Naive thymus-derived CD4-positive, alpha-beta T cell (primary cell): Measurements from ENCODE around the gene RGS17. TPM values are rescaled to one million over a fixed set of nuclear protein-coding genes. Genes with fewer than 3 reads are reported as not detected.
"Not testable (repeated sequence)": the region's sequence is repeated elsewhere in the genome, so short reads cannot be mapped to it uniquely, and the experiment has no call there.

Experiments
- ATAC-seq: fragments of 150-1000 bp; cut with Tn5 transposase; 2 replicates; pipeline ENCODE4 v1.10.0; 2021; ENCODE audit warnings: mild to moderate bottlenecking, moderate library complexity
- CTCF ChIA-PET: fragments of 350-600 bp; sonication (Branson Sonifier 250); formaldehyde crosslinking; loops from one replicate; lab custom pipeline; 2021; ENCODE audit warnings: antibody characterized with exemption; lab: Charles Lee
- POLR2A ChIA-PET: fragments of 350-600 bp; sonication (Branson Sonifier 250); formaldehyde crosslinking; loops from one replicate; lab custom pipeline; 2021; ENCODE audit warnings: antibody characterized with exemption, inconsistent platforms; lab: Charles Lee
- DNase-seq, 9 donors: peaks; one replicate each; pipeline versions ENCODE4 v3.0.0 to v3.0.0-alpha.2; 2020 to 2022; ENCODE audit warnings: mixed read lengths in 1 of 9
- H3K27ac ChIP-seq: one replicate; pipeline ENCODE4 v1.7.0; 2013; ENCODE audit warnings: mild to moderate bottlenecking, low read depth, low read length, moderate library complexity
- H3K27me3 ChIP-seq, 2 donors: one replicate each; pipeline ENCODE4 v1.7.0; 2013; ENCODE audit warnings: low read length in 2 of 2, mild to moderate bottlenecking in 2 of 2, moderate library complexity in 2 of 2; ENCODE audit not compliant: control insufficient read depth in 2 of 2, insufficient read depth in 2 of 2
- H3K36me3 ChIP-seq, 3 experiments: 1 replicate in 2 of 3; 2 replicates in 1 of 3; pipeline ENCODE4 v1.7.0; 2013; ENCODE audit warnings: low read length in 3 of 3, mild to moderate bottlenecking in 3 of 3, moderate library complexity in 1 of 3; ENCODE audit not compliant: insufficient read depth in 3 of 3, control insufficient read depth in 2 of 3
- H3K4me1 ChIP-seq, 2 donors: one replicate each; pipeline ENCODE4 v1.7.0; 2013; ENCODE audit warnings: low read length in 2 of 2, mild to moderate bottlenecking in 2 of 2, moderate library complexity in 1 of 2; ENCODE audit not compliant: control insufficient read depth in 2 of 2, insufficient read depth in 2 of 2
- H3K4me3 ChIP-seq: 2 replicates; pipeline ENCODE4 v1.7.0; 2013; ENCODE audit warnings: mild to moderate bottlenecking, low read length
- H3K9me3 ChIP-seq, 3 experiments: 1 replicate in 2 of 3; 2 replicates in 1 of 3; pipeline ENCODE4 v1.7.0; 2013; ENCODE audit warnings: low read length in 3 of 3; ENCODE audit not compliant: control insufficient read depth in 2 of 3
- H3K27ac Mint-ChIP-seq, 9 donors: one replicate each; pipeline ENCODE4 v1.8.0; 2020 to 2022; ENCODE audit warnings: mixed read lengths in 9 of 9, mild to moderate bottlenecking in 8 of 9, moderate library complexity in 5 of 9, inconsistent platforms in 2 of 9
- H3K27me3 Mint-ChIP-seq, 5 donors: one replicate each; pipeline ENCODE4 v1.8.0; 2021 to 2022; ENCODE audit warnings: mixed read lengths in 5 of 5, mild to moderate bottlenecking in 1 of 5
- H3K36me3 Mint-ChIP-seq, 5 donors: one replicate each; pipeline ENCODE4 v1.8.0; 2020 to 2022; ENCODE audit warnings: mixed read lengths in 5 of 5, mild to moderate bottlenecking in 3 of 5, inconsistent platforms in 1 of 5
- H3K4me1 Mint-ChIP-seq, 7 donors: one replicate each; pipeline ENCODE4 v1.8.0; 2020 to 2022; ENCODE audit warnings: mixed read lengths in 7 of 7, mild to moderate bottlenecking in 3 of 7, inconsistent platforms in 1 of 7
- H3K4me3 Mint-ChIP-seq, 10 donors: one replicate each; pipeline ENCODE4 v1.8.0; 2020 to 2022; ENCODE audit warnings: mild to moderate bottlenecking in 10 of 10, mixed read lengths in 10 of 10, moderate library complexity in 6 of 10, inconsistent platforms in 2 of 10
- H3K9me3 Mint-ChIP-seq, 11 donors: one replicate each; pipeline ENCODE4 v1.8.0; 2020 to 2022; ENCODE audit warnings: mixed read lengths in 11 of 11, mild to moderate bottlenecking in 4 of 11, inconsistent platforms in 1 of 11, moderate library complexity in 1 of 11
- intact Hi-C, 2 donors: fragments of 100-400 bp; cut with micrococcal nuclease; formaldehyde crosslinking; loops; one replicate each; pipeline ENCODE4 v1.15.1; 2023
- polyA plus RNA-seq, 2 donors: library from polyadenylated mRNA; unstranded; fragments of 300-500 nt; fragmentation: Illumina TruSeq; gene quantifications; one replicate each; pipeline ENCODE4 v1.2.3, GENCODE V29; 2021
- total RNA-seq, 6 experiments: library from RNA in 5 of 6; stranded (reverse) in 5 of 6; gene quantifications; 1 replicate in 5 of 6; 2 replicates in 1 of 6; pipeline ENCODE4 v1.2.3 and lab custom pipeline; 2021 to 2026

Gene RGS17
- total and polyA plus RNA-seq, 7 experiments from 2014 or later: 0.39 TPM; not detected in 6

GRCh38 chr6:153143200-153143599 is 12.1 kb upstream of the RGS17 start:
- POLR2A ChIA-PET: no interaction called here
- H3K4me1 Mint-ChIP-seq: no peaks in the 10 kb centered on the region
- intact Hi-C loops: no loop called here

GRCh38 chr6:153140299-153140698 is 9.2 kb upstream of the RGS17 start:
- ATAC-seq: no peak
- no peaks in the 10 kb centered on the region for H3K36me3 Mint-ChIP-seq
- H3K27me3 ChIP-seq: no peaks in the 10 kb centered on the region
- POLR2A ChIA-PET: no interaction called here
- H3K27me3 Mint-ChIP-seq: peaks cover 0 to 11% (median 7%) of the 10 kb centered on the region in 5 donors
- no peaks in the 10 kb centered on the region for H3K4me1 ChIP-seq
- H3K4me1 Mint-ChIP-seq: peaks cover 0 to 6% (median 2%) of the 10 kb centered on the region in 7 donors
- no peaks in the 10 kb centered on the region for H3K9me3 ChIP-seq
- H3K36me3 ChIP-seq: no peaks in the 10 kb centered on the region
- intact Hi-C loops: no loop called here
- H3K4me3 Mint-ChIP-seq: no peak overlapping the region
- no peak overlapping the region for H3K27ac ChIP-seq
- H3K27ac Mint-ChIP-seq: no peak overlapping the region
- peaks cover 0 to 12% (median 0%) of the 10 kb centered on the region in 11 donors for H3K9me3 Mint-ChIP-seq
- DNase-seq: no peak
- no peak overlapping the region for H3K4me3 ChIP-seq
- CTCF ChIA-PET: no interaction called here

More at GRCh38 chr6:153143200-153143599, 12.1 kb upstream of the RGS17 start:
- ATAC-seq: no peak
- Histone ChIP-seq H3K4me3 (no peak overlapping the region), H3K36me3 (no peaks in the 10 kb centered on the region), H3K9me3 (no peaks in the 10 kb centered on the region), H3K4me1 (no peaks in the 10 kb centered on the region), H3K27me3 (no peaks in the 10 kb centered on the region), H3K27ac (no peak overlapping the region)
- DNase-seq: no peak
- Mint-ChIP-seq H3K27me3 (peaks cover 0 to 8% (median 4%) of the 10 kb centered on the region in 5 donors), H3K36me3 (no peaks in the 10 kb centered on the region), H3K4me3 (no peak overlapping the region), H3K27ac (no peak overlapping the region), H3K9me3 (peaks cover 0 to 12% (median 0%) of the 10 kb centered on the region in 11 donors)
- CTCF ChIA-PET: no interaction called here

DNA sequence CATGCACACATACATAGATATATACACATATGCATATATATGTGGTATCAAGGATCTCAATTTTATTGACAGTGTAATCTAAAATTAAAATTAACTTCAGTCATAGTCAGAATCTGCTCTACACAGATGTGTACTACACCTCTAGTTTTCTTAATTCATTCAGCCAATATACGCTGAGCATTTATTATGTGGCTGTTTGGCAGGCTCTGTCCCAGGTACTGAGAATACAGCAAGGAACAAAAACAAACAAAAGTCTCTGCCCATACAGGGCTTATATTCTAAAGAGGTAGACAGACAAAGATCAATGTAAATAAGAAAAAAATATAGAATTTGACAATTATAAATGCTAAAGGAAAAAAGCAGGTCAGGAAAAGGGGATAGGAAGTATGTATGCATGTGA is 7.8 kb upstream of the RGS17 start:
- H3K4me1 ChIP-seq: no peaks in the 10 kb centered on the region
- H3K9me3 Mint-ChIP-seq: peaks cover 0 to 4% (median 0%) of the 10 kb centered on the region in 11 donors
- CTCF ChIA-PET: no interaction called here
- no peaks in the 10 kb centered on the region for H3K9me3 ChIP-seq
- H3K4me1 Mint-ChIP-seq: peaks cover 0 to 12% (median 2%) of the 10 kb centered on the region in 7 donors
- H3K36me3 Mint-ChIP-seq: no peaks in the 10 kb centered on the region
- H3K27me3 Mint-ChIP-seq: peaks cover 0 to 9% (median 4%) of the 10 kb centered on the region in 5 donors
- H3K27ac ChIP-seq: no peak overlapping the region
- H3K4me3 ChIP-seq: no peak overlapping the region
- no peak overlapping the region for H3K4me3 Mint-ChIP-seq
- H3K36me3 ChIP-seq: no peaks in the 10 kb centered on the region
- intact Hi-C loops: no loop called here
- no peak overlapping the region for H3K27ac Mint-ChIP-seq
- H3K27me3 ChIP-seq: no peaks in the 10 kb centered on the region
- ATAC-seq (no peak), DNase-seq (no peak)
- POLR2A ChIA-PET: no interaction called here

- H3K27me3 ChIP-seq: no peaks in the 10 kb centered on the region
- intact Hi-C loops: no loop called here
- no peaks in the 10 kb centered on the region for H3K4me1 ChIP-seq
- H3K36me3 ChIP-seq: no peaks in the 10 kb centered on the region
- Mint-ChIP-seq H3K9me3 (peaks cover 0 to 6% (median 0%) of the 10 kb centered on the region in 11 donors), H3K4me1 (peaks cover 4 to 21% (median 8%) of the 10 kb centered on the region in 7 donors), H3K4me3 (peak overlapping the region in 1 of 10 donors; percentile 10), H3K36me3 (peaks cover 0 to 5% (median 0%) of the 10 kb centered on the region in 5 donors), H3K27me3 (peaks cover 9 to 26% (median 24%) of the 10 kb centered on the region in 5 donors), H3K27ac (no peak overlapping the region)
- ATAC-seq (peak; percentile 61), DNase-seq (no peak)
- CTCF ChIA-PET: no interaction called here
- H3K4me3 ChIP-seq: no peak overlapping the region
- POLR2A ChIA-PET: no interaction called here
- no peaks in the 10 kb centered on the region for H3K9me3 ChIP-seq
- no peak overlapping the region for H3K27ac ChIP-seq
These were observed 4.6 kb upstream of the RGS17 start for GRCh38 chr6:153135681-153136080.

GRCh38 chr6:153133667-153134066 is 2.6 kb upstream of the RGS17 start:
- H3K27me3 ChIP-seq, H3K27ac Mint-ChIP-seq, H3K4me3 Mint-ChIP-seq, POLR2A ChIA-PET, H3K36me3 ChIP-seq, H3K27ac ChIP-seq, H3K9me3 ChIP-seq, DNase-seq, CTCF ChIA-PET, H3K36me3 Mint-ChIP-seq, intact Hi-C loops, H3K9me3 Mint-ChIP-seq, ATAC-seq, H3K4me3 ChIP-seq: not testable (repeated sequence)
- Mint-ChIP-seq H3K27me3 (peaks cover 20 to 42% (median 34%) of the 10 kb centered on the region in 5 donors), H3K4me1 (peaks cover 11 to 33% (median 22%) of the 10 kb centered on the region in 7 donors)
- H3K4me1 ChIP-seq: peaks cover 3 to 12% of the 10 kb centered on the region in 2 donors

- POLR2A ChIA-PET: no interaction called here
- CTCF ChIA-PET: no interaction called here
- Histone ChIP-seq H3K27me3 (peaks cover 2 to 8% of the 10 kb centered on the region in 2 donors), H3K4me1 (peaks cover 3 to 12% of the 10 kb centered on the region in 2 donors), H3K36me3 (no peaks in the 10 kb centered on the region), H3K9me3 (no peaks in the 10 kb centered on the region), H3K4me3 (peak overlapping the region; percentile 51), H3K27ac (no peak overlapping the region)
- Mint-ChIP-seq H3K4me1 (peaks cover 8 to 30% (median 22%) of the 10 kb centered on the region in 7 donors), H3K36me3 (peaks cover 0 to 5% (median 0%) of the 10 kb centered on the region in 5 donors), H3K9me3 (peaks cover 0 to 6% (median 0%) of the 10 kb centered on the region in 11 donors), H3K4me3 (peak overlapping the region; percentile 77 to 94 (median 88)), H3K27ac (peak overlapping the region in 1 of 9 donors; percentile 68), H3K27me3 (peaks cover 34 to 54% (median 51%) of the 10 kb centered on the region in 5 donors)
- intact Hi-C loops: no loop called here
- ATAC-seq (no peak), DNase-seq (no peak)
These were observed 506 bp downstream of the RGS17 start for GRCh38 chr6:153130515-153131036.
